ENCODE results near the gene SLC35F4. TPM values are rescaled to one million over a fixed set of nuclear protein-coding genes. Genes with fewer than 3 reads are reported as not detected.

Gene SLC35F4
- total RNA-seq, 6 donors from 2014 or later, result not detected

DNA sequence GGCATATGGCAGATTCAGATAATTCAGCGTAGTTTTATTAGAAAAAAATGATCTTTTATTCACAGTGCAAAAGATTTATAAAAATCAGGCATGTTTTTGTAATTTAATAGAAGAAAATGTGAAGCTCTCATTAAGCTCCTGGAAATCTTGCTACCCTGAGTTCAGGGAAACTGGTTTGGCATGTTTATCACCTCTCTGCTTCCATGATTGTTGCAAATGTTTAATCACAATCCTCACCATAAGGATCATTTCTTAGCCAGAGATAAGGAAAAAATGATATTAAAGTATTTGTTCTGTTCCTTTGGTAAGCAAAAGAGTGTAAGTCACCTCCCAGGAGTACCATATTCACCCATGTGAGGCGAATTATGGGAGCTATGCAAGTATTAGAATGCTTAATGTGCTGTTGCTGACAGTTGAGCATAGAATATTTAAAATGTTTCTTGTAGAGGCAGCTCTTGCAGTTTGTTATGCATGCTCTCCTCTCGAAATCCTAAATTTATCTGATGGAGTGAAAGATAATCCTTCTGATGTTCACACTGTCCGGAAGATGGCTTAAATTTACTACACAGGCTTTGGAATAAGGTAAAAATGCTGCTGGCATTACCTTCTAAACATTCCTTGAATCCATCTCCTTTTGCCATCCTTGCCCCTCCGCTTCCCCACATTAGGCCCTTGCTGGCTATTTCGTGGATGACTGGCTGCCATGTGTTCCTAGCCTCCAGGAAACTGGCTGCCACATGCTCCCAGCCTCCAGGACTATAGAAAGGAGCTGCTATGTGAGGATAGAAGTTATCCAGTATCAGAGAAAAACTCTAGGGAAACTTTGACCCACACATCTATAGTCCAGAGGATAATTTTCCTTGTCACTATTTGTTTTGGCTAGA, 256.5 kb downstream of the SLC35F4 start:
- Histone ChIP-seq H3K4me3 (no peak overlapping the region), H3K27me3 (no peaks in the 10 kb centered on the region), H3K9me3 (no peaks in the 10 kb centered on the region), H3K36me3 (no peaks in the 10 kb centered on the region), H3K4me1 (no peaks in the 10 kb centered on the region), H3K27ac (no peak overlapping the region)
- DNase-seq (no peak), ATAC-seq (ENCODE audit: low FRiP score in 2 of 2) (no peak)
- TF ChIP-seq, protein P1, sequence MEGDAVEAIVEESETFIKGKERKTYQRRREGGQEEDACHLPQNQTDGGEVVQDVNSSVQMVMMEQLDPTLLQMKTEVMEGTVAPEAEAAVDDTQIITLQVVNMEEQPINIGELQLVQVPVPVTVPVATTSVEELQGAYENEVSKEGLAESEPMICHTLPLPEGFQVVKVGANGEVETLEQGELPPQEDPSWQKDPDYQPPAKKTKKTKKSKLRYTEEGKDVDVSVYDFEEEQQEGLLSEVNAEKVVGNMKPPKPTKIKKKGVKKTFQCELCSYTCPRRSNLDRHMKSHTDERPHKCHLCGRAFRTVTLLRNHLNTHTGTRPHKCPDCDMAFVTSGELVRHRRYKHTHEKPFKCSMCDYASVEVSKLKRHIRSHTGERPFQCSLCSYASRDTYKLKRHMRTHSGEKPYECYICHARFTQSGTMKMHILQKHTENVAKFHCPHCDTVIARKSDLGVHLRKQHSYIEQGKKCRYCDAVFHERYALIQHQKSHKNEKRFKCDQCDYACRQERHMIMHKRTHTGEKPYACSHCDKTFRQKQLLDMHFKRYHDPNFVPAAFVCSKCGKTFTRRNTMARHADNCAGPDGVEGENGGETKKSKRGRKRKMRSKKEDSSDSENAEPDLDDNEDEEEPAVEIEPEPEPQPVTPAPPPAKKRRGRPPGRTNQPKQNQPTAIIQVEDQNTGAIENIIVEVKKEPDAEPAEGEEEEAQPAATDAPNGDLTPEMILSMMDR (IDR thresholded peaks at IDR 0.05), result no peak
- TF ChIP-seq POLR2AphosphoS5 (IDR thresholded peaks at IDR 0.05) (no peak), EP300 (IDR thresholded peaks at IDR 0.05) (no peak), POLR2A (IDR thresholded peaks at IDR 0.05) (no peak)
- WGBS, 2 donors, result 64 to 69% methylated on average over 6 of the region's 6 CpGs

GRCh38 chr14:57607086-57607485, 258.8 kb downstream of the SLC35F4 start:
- Histone ChIP-seq H3K27ac (no peak overlapping the region), H3K4me3 (no peak overlapping the region), H3K4me1 (no peaks in the 10 kb centered on the region), H3K36me3 (no peaks in the 10 kb centered on the region), H3K9me3 (no peaks in the 10 kb centered on the region), H3K27me3 (no peaks in the 10 kb centered on the region)
- TF ChIP-seq EP300 (IDR thresholded peaks at IDR 0.05), result no peak
- TF ChIP-seq, protein P1 (IDR thresholded peaks at IDR 0.05), result no peak
- no peak for TF ChIP-seq POLR2AphosphoS5 (IDR thresholded peaks at IDR 0.05)
- 58 to 68% methylated on average over 2 of the region's 2 CpGs for WGBS, 2 donors
- ATAC-seq (ENCODE audit: low FRiP score in 2 of 2) (no peak), DNase-seq (no peak)

- H3K4me1 ChIP-seq, result no peaks in the 10 kb centered on the region
- WGBS, 2 donors, result 67 to 78% methylated on average over 3 of the region's 3 CpGs
- ATAC-seq (ENCODE audit: low FRiP score in 2 of 2) (no peak), DNase-seq (no peak)
- no peak overlapping the region for H3K4me3 ChIP-seq
- H3K9me3 ChIP-seq, result peaks cover 0 to 6% (median 0%) of the 10 kb centered on the region in 4 donors
- no peaks in the 10 kb centered on the region for H3K36me3 ChIP-seq
- H3K27me3 ChIP-seq, result no peaks in the 10 kb centered on the region
- TF ChIP-seq POLR2A (IDR thresholded peaks at IDR 0.05), result no peak
- no peak for TF ChIP-seq EP300 (IDR thresholded peaks at IDR 0.05)
- TF ChIP-seq POLR2AphosphoS5 (IDR thresholded peaks at IDR 0.05), result no peak
- TF ChIP-seq, protein P1 (IDR thresholded peaks at IDR 0.05), result no peak
- no peak overlapping the region for H3K27ac ChIP-seq
Observed at GRCh38 chr14:57583396-57583795, 282.5 kb downstream of the SLC35F4 start.

DNA sequence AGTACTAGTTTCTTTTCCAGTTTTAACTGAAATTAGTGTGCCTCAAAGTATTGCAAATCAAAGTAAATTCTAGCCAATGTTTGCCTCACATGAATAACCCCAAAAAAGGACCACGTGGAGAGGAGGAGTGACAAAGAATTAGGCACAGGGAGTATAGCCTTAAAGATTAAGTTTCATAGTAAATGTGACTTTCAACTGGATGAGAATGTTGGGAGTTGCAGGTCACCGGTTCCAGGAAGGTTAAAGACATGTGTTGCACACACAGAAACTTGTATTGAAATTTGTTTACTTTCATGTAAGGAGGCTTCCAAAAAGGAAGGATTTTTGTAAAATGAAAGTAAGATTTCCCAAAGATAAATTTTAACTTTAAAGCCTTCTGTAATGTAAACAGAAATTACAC, 283.1 kb downstream of the SLC35F4 start:
- Histone ChIP-seq H3K9me3 (peaks cover 0 to 6% (median 0%) of the 10 kb centered on the region in 4 donors), H3K4me3 (no peak overlapping the region), H3K36me3 (no peaks in the 10 kb centered on the region), H3K4me1 (no peaks in the 10 kb centered on the region), H3K27ac (no peak overlapping the region), H3K27me3 (no peaks in the 10 kb centered on the region)
- TF ChIP-seq POLR2A (IDR thresholded peaks at IDR 0.05) (no peak), EP300 (IDR thresholded peaks at IDR 0.05) (no peak), POLR2AphosphoS5 (IDR thresholded peaks at IDR 0.05) (no peak)
- TF ChIP-seq, protein P1 (IDR thresholded peaks at IDR 0.05), result no peak
- ATAC-seq (ENCODE audit: low FRiP score in 2 of 2) (no peak), DNase-seq (no peak)
- 25 to 31% methylated on average over 2 of the region's 2 CpGs for WGBS, 2 donors

- no peaks in the 10 kb centered on the region for H3K9me3 ChIP-seq
- H3K36me3 ChIP-seq, result no peaks in the 10 kb centered on the region
- H3K27ac ChIP-seq, result no peak overlapping the region
- ATAC-seq (ENCODE audit: low FRiP score in 2 of 2) (no peak), DNase-seq (no peak)
- H3K4me3 ChIP-seq, result no peak overlapping the region
- TF ChIP-seq, protein P1 (IDR thresholded peaks at IDR 0.05), result no peak
- TF ChIP-seq POLR2AphosphoS5 (IDR thresholded peaks at IDR 0.05) (no peak), POLR2A (IDR thresholded peaks at IDR 0.05) (no peak), EP300 (IDR thresholded peaks at IDR 0.05) (no peak)
- H3K4me1 ChIP-seq, result no peaks in the 10 kb centered on the region
- H3K27me3 ChIP-seq, result no peaks in the 10 kb centered on the region
- 68 to 79% methylated on average over 4 of the region's 4 CpGs for WGBS, 2 donors
Observed at GRCh38 chr14:57578801-57579200, 287.1 kb downstream of the SLC35F4 start.

Measured in upper lobe of left lung (tissue), 6 donors.